HG03060 (cell line): ENCODE results near the gene TMEM54.
"Not testable (repeated sequence)": the region's sequence is repeated elsewhere in the genome, so short reads cannot be mapped to it uniquely, and the experiment has no call there.

ENCODE experiments used
- ATAC-seq: cut with Tn5 transposase; IDR thresholded peaks from one replicate; pipeline ENCODE4 v1.9.1; 2021; ENCODE audit warnings: low read depth, moderate number of reproducible peaks; ENCODE audit not compliant: unreplicated experiment

TMEM54 gene

DNA sequence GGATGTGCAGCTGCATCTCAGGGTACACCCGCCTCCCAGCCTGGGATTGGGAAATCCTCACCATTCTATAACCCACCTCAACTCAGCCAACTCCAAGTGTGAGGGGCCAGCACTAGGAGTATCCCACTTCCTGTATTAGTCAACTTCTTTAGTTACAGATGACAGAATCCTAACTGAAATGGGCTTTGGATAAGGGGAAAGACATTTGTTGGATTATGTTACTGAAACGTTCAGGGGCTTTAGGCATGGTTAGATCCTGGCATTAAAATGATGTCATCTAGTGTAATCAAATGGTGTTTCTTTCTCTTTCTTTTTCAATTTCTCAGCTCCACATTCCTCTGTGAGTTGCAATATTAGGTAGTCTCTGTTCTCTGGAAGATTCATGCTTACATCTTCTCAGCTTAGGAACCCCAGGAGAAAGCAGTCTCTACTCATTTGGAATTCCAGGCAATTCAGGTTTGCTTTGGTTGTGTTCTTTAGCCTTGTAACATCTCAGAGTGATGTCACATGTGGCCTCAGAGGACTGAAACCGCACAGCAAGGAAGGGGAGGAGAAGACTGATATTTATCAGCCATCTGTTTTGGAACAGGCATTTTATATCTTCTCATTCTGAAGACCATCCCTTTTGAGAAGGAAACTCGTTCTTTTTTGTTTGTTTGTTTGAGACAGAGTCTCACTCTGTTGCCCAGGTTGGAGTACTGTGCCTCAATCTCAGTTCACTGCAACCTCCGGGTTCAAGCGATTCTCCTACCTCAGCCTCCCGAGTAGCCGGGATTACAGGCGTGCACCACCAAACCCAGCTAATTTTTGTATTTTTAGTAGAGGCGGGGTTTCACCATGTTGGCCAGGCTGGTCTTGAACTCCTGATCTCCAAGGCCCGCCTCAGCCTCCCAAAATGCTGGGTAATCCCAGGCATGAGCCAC is 18.9 kb upstream of the TMEM54 start:
- ATAC-seq: no peak

DNA sequence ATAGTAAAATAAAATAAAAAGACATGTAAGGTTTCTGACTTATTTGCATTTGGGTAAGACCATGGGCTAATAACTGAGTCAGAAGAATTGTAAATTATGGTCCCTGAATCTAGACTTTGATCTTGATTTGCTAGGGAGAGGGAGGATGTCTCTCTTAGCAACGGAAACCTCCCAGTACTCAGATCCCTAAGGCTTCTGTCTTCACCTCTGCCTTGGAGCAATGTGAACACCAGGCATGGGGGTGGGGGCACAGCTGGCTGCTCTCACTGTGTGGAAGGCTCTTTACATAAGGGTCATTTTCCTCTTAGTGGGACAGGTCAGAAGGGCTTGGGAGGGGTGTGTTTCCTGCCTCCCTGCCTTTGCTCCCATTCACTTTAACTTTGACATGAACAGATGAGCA is 17.0 kb upstream of the TMEM54 start:
- no peak for ATAC-seq

DNA sequence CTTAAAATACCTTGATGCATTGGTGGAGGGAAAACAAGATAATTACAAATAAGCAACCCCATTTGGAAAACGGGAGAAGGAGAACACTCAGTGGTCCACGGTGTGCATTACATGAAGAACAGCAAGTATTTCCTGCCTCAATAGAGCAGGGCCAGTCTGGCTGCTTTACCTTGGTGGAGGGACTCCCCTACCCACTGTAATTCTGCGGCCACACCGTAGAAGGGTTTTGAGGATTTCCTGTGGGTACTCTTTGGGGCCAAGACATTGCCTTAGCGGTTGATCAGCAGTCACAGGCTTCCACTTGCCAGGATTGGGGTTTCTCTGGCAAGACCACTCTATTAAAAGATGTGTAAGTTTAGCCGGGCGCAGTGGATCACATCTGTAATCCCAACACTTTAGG is 16.3 kb upstream of the TMEM54 start:
- no peak for ATAC-seq

DNA sequence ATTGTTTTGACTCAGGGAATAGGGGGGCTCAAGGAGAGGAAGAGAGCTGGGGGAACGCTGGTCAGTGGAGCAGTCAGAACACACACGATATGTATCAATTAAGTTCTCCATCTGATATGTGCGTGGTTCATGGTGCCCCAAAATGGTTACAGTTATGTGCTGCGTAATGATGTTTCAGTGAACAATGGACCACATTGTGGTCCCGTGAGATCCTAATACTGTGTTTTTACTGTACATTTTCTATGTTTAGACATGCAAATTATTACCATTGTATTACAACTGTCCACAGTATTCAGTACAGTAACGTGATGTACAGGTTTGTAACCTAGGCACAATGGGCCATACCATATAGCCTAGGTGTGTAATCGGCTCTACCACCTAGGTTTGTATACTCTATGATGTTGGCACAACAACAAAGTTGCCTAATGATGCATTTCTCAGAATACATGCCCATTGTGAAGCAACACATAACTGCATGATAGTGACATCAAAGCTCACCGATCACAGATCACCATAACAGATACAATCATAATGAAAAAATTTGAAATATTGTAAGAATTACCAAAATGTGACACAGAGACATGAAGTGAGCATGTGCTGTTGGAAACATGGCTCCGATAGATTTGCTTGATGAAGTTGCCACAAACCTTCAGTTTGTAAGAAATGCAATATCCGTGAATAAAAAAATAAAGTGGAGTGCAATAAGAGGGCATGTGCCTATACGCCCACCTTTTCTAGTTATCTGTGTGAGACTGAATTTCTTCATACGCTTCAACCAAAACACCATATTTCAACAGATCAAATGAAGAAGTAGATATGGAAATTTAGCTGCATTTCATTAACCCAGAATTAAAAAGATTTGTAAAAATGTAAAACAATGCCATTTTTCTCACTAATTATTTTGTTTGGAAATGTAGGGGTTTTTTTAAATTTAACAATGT is 14.8 kb upstream of the TMEM54 start:
- ATAC-seq: no peak

DNA sequence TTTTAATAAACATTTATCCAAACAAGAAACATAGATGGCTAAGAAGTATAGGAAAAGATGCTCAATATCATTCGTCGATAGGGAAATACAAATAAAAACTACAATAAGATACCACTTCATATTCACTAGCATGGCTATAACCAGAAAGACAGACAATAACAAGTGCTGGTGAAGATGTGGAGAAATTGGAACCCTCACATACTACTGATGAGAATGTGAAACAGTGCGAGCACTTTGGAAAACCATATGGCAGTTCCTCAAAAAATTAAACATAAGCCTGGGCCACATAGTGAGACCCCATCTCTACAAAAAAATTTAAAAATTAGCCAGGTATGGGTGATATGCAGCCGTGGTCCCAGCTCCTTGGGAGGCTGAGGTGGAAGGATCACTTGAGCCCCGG is 9.1 kb upstream of the TMEM54 start:
- no peak for ATAC-seq

DNA sequence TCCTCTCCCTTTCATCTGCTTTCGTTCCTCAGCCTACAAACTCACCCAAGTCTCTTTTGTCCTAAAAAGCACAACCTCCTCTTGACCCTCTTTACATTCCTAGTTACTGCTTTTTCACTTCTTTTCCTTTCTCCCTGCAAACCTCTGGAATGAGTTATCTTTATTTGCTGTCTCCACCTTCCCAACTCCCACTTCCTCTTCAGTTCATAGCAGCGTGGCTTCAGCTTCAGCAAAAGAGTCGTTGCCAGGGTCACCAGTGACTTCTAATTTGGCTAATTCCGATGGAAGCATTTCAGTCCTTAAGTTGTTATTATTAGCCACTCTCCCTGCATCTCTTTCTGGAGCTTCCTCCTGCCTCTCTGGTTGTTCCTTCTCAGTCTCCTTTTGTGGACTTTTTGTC is 6.2 kb upstream of the TMEM54 start:
- no peak for ATAC-seq

DNA sequence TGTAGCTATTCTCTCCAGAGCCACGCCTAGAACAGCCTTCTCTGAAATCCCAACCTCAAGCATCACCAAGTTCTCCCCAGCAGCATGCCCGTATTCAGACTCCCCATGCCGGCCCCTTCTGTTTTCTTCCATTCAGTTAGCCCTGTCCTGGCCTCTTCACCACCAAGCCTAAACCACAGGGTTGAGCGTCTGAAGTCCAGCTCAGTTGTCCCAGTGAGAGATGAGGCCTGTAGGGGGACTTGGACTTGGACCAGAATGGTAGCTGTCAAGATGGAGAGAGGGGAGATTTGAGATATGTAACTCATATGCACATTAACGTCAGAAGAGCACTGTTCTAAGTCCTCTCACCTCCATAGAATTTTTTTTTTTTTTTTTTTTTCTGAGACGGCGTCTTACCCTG is 5.5 kb upstream of the TMEM54 start:
- ATAC-seq: no peak

DNA sequence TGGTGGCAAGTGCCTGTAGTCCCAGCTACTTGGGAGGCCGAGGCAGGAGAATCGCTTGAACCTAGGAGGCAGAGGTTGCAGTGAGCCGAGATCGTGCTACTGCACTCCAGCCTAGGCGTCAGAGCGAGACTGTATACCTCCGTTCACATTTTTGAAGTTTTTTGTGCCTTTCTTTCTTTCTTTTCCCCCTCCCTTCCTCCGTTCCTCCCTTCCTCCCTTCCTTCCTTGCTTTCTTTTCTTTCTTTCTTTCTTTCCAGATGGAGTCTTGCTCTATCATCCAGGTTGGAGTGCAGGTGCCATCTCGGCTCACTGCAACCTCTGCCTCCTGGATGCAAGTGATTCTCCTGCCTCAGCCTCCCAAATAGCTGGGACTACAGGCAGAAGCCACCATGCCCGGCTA is 4.4 kb upstream of the TMEM54 start:
- ATAC-seq: not testable (repeated sequence)

DNA sequence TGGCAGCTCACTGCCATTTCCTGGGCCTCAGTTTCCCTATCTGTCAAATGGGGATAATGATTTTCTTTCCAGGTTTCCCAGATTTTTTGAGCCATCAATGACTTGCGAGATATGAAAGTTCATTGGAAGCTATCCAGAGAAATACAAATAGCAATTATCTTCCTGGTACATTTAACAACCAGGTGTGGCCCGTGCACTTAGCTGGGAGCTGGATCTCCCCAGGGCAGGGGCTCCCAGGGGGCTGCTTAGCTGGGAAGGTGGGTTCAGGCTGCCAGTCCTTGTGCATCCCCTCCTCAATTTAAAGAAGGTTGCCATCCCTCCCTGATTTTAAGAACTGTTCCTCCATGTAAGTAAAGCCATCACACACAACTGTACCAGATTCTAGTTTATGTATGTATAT is 3.6 kb upstream of the TMEM54 start:
- no peak for ATAC-seq

DNA sequence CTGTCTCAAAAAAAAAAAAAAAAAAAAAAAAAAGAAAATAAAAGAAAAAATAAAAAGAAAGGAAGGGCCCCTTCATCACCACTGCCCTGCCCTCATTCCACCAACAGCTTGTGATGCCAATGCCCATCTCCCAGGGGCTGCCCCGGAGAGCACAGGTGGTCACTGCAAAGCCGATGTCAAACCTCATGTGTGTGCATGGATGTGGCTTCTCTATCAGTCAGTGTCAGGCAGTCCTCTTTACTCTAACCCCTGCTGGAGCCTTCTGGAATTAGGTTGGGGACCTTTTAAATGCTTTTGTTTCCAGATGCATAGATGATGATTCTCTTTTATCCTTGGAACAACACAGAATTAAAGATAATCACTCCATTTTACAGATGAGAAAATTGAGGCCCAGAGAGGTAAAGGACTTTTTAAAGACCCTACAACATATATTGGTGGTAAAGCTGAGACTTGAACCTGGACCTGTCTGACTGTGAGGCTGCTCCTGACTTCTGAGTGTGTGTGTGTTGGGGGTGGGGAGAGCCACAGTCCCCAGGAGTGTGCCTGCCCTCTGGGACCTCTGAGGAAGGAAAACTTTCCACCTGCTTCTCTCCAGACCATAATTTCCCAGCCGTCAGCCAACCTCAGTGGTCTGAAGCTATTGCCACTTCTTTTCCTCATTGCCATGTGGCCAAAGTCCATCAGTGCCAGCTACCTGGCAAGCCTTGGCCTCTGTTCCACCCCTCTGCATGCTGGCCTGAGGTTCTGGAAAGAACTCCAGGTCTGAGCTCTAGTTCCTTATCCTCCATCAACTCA is 3.0 kb upstream of the TMEM54 start:
- ATAC-seq: no peak

DNA sequence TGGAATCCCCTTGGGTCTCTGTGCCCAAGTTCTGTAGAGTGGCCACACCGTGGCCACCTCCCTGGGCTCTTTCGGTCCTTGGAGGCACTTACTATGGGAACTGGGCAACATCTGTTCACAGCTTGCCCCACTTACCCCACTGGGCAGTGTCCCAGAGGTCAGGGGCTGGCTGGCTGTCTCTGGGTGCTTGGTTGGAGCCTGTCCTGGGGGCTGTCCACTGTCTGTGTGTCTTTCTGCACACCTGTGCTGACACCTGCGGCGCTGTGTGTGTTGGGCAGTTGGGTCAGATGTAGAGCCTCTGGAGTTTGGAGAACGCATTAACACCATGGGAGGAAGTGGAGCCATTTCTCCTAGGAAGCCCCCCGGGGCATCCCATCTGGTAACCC is 1.3 kb upstream of the TMEM54 start:
- no peak for ATAC-seq

DNA sequence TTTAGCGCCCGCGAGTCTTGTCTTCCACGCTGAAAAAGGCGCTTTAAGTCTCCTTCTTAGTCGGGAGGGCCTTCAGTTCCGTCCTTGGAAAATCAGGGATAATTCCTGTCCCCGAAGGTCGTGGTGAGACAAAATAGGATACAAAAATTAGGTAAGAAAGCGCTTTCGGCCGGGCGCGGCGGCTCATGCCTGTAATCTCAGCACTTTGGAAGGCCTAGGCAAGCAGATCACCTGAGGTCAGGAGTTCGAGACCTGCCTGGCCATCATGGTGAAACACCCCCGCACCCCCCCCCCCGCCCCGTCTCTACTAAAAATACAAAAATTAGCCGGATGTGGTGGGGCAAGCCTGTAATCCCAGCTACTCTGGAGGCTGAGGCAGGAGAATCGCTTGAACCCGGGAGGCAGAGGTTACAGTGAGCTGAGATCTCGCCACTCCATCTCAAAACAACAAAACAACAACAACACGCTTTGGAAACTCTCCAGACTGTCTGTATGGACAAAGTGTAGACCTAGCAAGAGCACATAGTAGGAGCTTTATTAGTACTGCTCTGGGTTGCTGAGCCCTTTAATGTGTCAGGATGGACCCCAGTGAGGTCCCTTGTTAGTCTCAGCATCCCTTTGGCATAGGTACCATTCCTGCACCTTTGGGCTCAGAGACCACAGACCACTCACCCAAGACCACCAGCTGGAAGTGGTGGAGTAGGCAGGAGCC is 790 bp upstream of the TMEM54 start:
- ATAC-seq: no peak

DNA sequence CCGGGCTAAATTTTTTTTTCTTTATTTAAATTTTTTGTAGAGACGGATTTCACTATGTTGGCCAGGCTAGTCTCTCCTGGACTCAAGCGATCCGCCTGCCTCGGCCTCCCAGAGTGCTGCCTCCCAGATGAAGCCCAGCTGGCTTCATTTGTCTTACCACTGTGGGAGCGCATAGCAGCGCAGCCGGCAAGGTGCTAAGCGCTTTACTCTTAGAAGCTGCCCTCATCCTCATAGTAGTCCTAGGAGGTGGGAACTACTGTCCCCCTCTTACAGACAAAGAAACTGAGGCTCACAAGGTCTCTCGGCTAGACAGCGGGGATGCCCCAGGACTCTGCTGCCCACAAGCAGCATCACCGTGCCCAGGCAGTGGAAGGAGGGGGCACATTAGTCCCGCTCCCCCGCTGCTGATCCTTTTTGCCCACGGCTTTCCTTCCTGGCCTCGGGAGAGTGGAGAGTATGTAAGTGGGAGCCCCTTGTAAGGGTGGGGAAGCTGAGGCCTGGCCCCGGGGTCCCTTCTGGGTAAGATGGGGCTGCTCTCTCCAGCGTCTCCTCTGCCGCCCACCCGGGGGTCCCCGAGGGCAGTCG is 726 bp downstream of the TMEM54 start:
- ATAC-seq: no peak

DNA sequence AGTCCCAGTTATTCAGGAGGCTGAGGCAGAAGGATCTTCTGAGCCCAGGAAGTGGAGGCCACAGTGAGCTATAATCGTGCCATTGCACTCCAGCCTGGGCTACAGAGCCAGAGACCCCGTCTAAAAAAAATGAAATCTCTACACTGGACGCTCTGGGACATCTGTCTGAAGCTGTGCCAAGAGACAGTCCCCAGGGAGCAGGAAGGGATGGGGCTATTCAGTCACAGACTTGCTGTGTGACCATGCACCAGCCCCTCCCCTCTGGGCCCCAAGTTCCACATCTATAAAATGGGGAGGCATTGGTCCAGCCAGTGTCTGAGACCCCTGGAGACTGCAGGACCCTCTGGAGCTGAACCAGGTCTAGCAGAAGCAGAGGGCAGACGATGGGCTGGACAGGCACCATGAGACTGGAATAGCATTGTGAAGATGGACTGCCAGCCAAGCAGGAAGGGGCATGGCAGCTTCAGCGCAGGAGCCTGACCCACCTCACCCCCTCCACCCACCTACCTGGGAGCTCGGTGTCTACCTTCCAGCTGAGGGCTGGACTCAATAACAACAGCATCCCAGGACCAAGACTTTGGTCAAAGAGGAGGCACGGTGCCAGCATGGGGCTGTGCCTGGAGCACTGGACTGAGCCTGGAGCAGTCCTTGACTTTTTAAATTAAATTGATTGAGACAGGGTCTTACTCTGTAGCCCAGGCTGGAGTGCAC is 1.4 kb downstream of the TMEM54 start:
- ATAC-seq: no peak

DNA sequence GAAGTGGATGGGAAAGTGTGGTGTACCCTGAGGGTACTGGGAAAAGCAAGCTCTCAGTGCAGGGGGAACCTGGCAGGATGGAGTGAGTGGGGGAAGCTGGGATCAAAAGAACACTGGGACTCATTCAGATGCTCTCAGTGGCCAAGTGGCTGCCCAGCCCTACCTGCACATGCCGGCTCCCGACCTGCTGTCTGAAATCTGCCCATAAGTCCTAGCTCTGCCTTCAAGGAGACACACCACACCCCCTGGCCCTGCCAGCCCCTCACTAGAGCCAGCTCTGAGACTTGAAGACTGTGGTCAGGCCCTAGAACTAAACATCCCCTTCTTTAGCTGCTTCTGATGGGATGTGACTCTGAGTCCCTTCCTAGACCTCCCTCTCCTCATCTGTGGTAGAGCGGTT is 2.2 kb downstream of the TMEM54 start:
- ATAC-seq: no peak

DNA sequence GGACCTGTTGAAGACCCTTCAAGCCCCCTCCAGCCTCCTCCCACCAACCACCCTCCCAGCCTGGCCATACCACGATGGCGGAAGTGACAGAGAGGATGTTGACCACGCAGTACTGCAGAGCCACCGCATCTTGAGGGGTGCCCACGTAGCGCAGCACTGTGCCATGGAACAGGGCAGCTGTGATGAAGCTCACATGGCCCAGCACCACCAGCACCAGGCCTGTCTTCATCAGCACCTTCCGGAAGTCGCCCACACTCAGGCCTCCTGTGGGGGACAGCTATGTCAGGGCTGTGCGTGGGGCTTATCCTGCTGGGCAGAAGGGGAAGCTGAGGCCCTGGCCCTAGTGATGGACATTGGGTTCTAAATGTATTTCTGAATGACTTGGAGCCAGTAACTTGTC is 3.1 kb downstream of the TMEM54 start:
- no peak for ATAC-seq

DNA sequence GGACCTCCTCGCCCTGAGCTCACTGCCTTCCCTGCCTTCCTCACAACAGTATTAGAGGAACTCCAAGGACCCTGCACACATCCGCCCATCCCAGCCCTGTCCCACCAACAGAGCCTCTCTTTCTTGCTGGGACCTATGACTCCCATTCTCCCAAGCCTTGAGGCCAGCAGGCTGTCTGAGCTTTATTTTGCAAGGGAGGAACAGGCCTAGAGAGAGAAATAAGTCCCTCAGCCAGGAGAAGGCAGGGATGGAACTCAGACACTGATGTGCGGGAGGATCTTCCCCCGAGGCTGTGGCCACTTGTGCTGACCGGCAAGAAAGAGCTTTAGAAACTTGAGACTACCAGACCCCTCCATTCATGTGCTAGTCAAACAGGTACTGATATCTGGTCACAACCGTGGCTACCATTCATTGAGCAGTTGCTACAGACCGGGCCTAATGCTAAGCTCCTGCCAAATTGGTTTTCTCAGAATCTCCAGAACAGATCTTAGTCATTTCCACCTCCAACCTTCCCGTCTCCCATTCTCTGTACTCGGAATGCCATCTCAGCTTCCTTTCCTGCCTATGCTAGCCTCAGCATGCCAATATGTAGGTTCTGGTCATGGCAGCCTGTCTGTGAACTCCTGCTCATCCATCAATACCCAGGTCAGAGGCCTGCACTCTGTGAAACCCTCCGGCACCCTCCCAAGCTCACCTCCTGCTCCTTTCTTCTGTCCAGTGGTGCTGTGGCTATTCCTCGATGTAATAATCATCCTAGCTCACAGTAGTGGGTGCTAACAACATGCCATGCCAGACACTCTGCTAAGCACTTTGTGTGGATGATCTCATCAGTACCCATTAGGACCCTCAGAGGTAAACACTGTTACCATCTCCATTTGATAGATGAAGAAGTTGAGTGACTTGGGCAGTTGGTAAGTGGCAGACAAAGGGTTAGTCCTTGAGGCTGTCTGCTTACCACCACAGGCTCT is 3.8 kb downstream of the TMEM54 start:
- ATAC-seq: no peak

DNA sequence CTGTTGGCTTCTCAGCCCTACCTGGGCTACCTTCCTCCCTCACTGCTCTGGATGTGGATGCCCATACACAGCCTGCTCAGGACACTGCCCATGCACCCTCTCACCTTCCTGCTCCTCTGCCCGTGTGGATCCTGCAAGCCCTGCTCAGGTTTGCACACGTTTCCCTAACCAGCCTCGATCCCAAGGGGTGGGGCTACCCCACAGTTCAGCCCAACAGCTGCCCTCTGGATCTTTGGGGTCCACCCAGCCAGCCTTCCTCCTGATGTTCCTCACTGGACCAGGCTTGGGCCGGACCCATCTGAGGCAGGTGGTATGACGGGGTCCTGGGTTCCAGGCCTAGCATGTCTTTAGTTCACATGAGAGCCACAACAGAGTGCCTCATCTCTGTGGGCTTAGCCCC is 4.7 kb downstream of the TMEM54 start:
- ATAC-seq: no peak
